Osteocyte (in vitro differentiated cells): Measurements from ENCODE around the gene P3H4. TPM values are rescaled to one million over a fixed set of nuclear protein-coding genes. Genes with fewer than 3 reads are reported as not detected.

Experiments used
- DNase-seq: peaks from one replicate; pipeline ENCODE4 v3.0.0; 2021; ENCODE audit warnings: mixed read lengths; ENCODE audit not compliant: unreplicated experiment; ENCODE audit errors: extremely low spot score
- H3K27ac Mint-ChIP-seq: one replicate; pipeline ENCODE4 v1.8.0; 2021; ENCODE audit warnings: mild to moderate bottlenecking, mixed read lengths; ENCODE audit not compliant: unreplicated experiment
- H3K27me3 Mint-ChIP-seq: one replicate; pipeline ENCODE4 v1.8.0; 2021; ENCODE audit warnings: mixed read lengths; ENCODE audit not compliant: unreplicated experiment
- H3K36me3 Mint-ChIP-seq: one replicate; pipeline ENCODE4 v1.8.0; 2021; ENCODE audit warnings: mixed read lengths; ENCODE audit not compliant: unreplicated experiment
- H3K4me1 Mint-ChIP-seq: one replicate; pipeline ENCODE4 v1.8.0; 2021; ENCODE audit warnings: mixed read lengths; ENCODE audit not compliant: unreplicated experiment
- H3K4me3 Mint-ChIP-seq: one replicate; pipeline ENCODE4 v1.8.0; 2021; ENCODE audit warnings: mild to moderate bottlenecking, moderate library complexity, mixed read lengths; ENCODE audit not compliant: unreplicated experiment
- H3K9me3 Mint-ChIP-seq: one replicate; pipeline ENCODE4 v1.8.0; 2021; ENCODE audit warnings: mixed read lengths; ENCODE audit not compliant: unreplicated experiment
- CTCF ChIP-seq: fragments of 200-600 bp; sonication (generic); IDR thresholded peaks from 2 replicates; pipeline ENCODE4 v1.5.0; 2021; ENCODE audit warnings: antibody characterized with exemption, mild to moderate bottlenecking, moderate library complexity
- total RNA-seq: library from RNA; stranded (reverse); gene quantifications from 2 replicates; pipeline ENCODE4 v1.2.1, GENCODE V29; 2021

The P3H4 gene
- total RNA-seq, 1 donor from 2014 or later = 67.8 TPM

DNA sequence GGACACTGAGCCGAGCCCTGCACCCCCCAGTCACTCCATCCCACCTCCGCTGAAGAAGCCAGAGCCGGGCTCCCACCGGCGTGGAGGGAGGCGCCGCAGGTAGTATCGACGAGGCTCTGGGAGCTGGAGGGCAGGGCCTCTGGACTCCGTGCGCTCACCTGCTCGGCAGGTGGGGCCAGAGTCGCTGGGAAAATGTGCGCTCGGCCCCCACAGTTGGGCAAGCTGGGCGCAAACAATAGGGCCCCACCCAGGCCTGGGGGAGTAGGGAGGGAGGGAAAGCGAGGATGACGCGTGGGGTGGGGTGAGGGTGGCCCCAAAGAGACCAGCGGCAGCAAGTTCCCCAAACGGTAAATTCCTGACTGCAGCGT is 25.9 kb downstream of the P3H4 start:
- Mint-ChIP-seq H3K4me1 (peaks cover 34% of the 10 kb centered on the region), H3K36me3 (no peaks in the 10 kb centered on the region), H3K27ac (no peak overlapping the region), H3K27me3 (peaks cover 4% of the 10 kb centered on the region), H3K9me3 (no peaks in the 10 kb centered on the region), H3K4me3 (peak overlapping the region; percentile 76)
- no peak for DNase-seq
- no peak for TF ChIP-seq CTCF

- no peaks in the 10 kb centered on the region for H3K36me3 Mint-ChIP-seq
- no peak for DNase-seq
Observed at GRCh38 chr17:41785091-41785858, 26.5 kb downstream of the P3H4 start.

DNA sequence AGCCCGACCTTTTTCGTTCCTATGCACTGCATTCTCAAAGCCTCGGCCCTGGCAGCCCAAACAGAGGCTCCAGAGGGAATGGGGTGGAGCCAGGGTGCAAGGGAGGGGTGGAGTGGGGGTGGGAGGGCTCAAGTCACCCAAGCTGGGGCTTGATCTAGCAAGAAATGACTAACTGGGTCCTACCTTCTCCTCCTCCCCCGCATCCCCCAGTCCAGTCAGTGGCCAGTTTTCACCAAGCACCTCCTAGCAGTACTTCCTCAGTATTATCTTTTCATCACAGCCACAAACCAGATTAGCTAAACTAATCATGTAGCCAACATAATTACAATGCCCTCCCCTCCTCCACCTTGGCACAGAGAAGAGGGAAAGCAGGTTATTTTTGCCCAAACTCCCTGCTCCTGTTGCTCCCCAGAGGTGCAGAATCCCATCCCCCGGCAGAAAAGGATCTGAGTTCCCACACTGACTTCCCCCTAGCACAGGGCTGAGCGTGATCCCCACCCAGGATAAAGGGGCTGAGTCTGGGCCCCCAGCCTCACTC is 27.5 kb downstream of the P3H4 start:
- no peak overlapping the region for H3K27ac Mint-ChIP-seq
- peaks cover 4% of the 10 kb centered on the region for H3K27me3 Mint-ChIP-seq
- H3K9me3 Mint-ChIP-seq = no peaks in the 10 kb centered on the region
- TF ChIP-seq CTCF = no peak
- peaks cover 36% of the 10 kb centered on the region for H3K4me1 Mint-ChIP-seq
- DNase-seq = no peak
- H3K4me3 Mint-ChIP-seq = peak overlapping the region; percentile 76
- H3K36me3 Mint-ChIP-seq = no peaks in the 10 kb centered on the region

More at GRCh38 chr17:41785091-41785858, 26.5 kb downstream of the P3H4 start:
- Mint-ChIP-seq H3K27ac (no peak overlapping the region), H3K27me3 (peaks cover 4% of the 10 kb centered on the region), H3K9me3 (no peaks in the 10 kb centered on the region), H3K4me3 (peak overlapping the region; percentile 76), H3K4me1 (peaks cover 36% of the 10 kb centered on the region)
- no peak for TF ChIP-seq CTCF

- no peak overlapping the region for H3K4me3 Mint-ChIP-seq
Observed at GRCh38 chr17:41782142-41782541, 29.6 kb downstream of the P3H4 start.

More at GRCh38 chr17:41782142-41782541, 29.6 kb downstream of the P3H4 start:
- Mint-ChIP-seq H3K36me3 (no peaks in the 10 kb centered on the region), H3K27ac (no peak overlapping the region), H3K27me3 (no peaks in the 10 kb centered on the region), H3K4me1 (peaks cover 55% of the 10 kb centered on the region), H3K9me3 (no peaks in the 10 kb centered on the region)
- no peak for DNase-seq
- no peak for TF ChIP-seq CTCF
